Cerebellar nuclear complex (tissue), 1 donor: ENCODE data around the gene PIP5K1B.
A peak's percentile ranks its signal among the peaks of the same experiment; 100 is the strongest.
"Not testable (repeated sequence)": the region's sequence is repeated elsewhere in the genome, so short reads cannot be mapped to it uniquely, and the experiment has no call there.

Source experiments
- DNase-seq, 2 experiments: peaks; one replicate each; lab custom pipeline; 2025; lab: John Stamatoyannopoulos, UW

Gene PIP5K1B

GRCh38 chr9:68704814-68705530 lies at the start of gene PIP5K1B:
TSS of gene PIP5K1B (plus strand) at chr9:68705240. CDS start at chr9:68822615, 117,375 bp downstream.
- peak in 1 of 2 experiments; percentile 6 for DNase-seq

- DNase-seq, result no peak
Measured at GRCh38 chr9:68664036-68664435, 41.0 kb upstream of the PIP5K1B start.

- DNase-seq, result no peak
Measured at GRCh38 chr9:68668127-68668526, 36.9 kb upstream of the PIP5K1B start.

- DNase-seq, result no peak
Measured at GRCh38 chr9:68669218-68669617, 35.8 kb upstream of the PIP5K1B start.

- DNase-seq, result no peak
Measured at GRCh38 chr9:68672215-68672614, 32.8 kb upstream of the PIP5K1B start.

GRCh38 chr9:68672625-68673024 lies 32.4 kb upstream of the PIP5K1B start:
- no peak for DNase-seq

- no peak for DNase-seq
Measured at GRCh38 chr9:68678430-68678829, 26.6 kb upstream of the PIP5K1B start.

- DNase-seq, result no peak
Measured at GRCh38 chr9:68683433-68683832, 21.6 kb upstream of the PIP5K1B start.

- DNase-seq, result no peak
Measured at GRCh38 chr9:68685213-68685612, 19.8 kb upstream of the PIP5K1B start.

GRCh38 chr9:68685770-68686169 lies 19.3 kb upstream of the PIP5K1B start:
- no peak for DNase-seq

GRCh38 chr9:68690088-68690487 lies 15.0 kb upstream of the PIP5K1B start:
- no peak for DNase-seq

GRCh38 chr9:68692519-68692918 lies 12.5 kb upstream of the PIP5K1B start:
- DNase-seq, result no peak

GRCh38 chr9:68694125-68694524 lies 10.9 kb upstream of the PIP5K1B start:
- no peak for DNase-seq

GRCh38 chr9:68697851-68698250 lies 7.2 kb upstream of the PIP5K1B start:
- no peak for DNase-seq

GRCh38 chr9:68698943-68699509 lies 6.0 kb upstream of the PIP5K1B start:
- no peak for DNase-seq

GRCh38 chr9:68699625-68700024 lies 5.4 kb upstream of the PIP5K1B start:
- not testable (repeated sequence) for DNase-seq

GRCh38 chr9:68702493-68702892 lies 2.5 kb upstream of the PIP5K1B start:
- no peak for DNase-seq

- no peak for DNase-seq
Measured at GRCh38 chr9:68703672-68704071, 1.4 kb upstream of the PIP5K1B start.

- DNase-seq, result peak in 1 of 2 experiments; percentile 7
Measured at GRCh38 chr9:68704498-68704813, 584 bp upstream of the PIP5K1B start.

- peak in 1 of 2 experiments; percentile 5 for DNase-seq
Measured at GRCh38 chr9:68705531-68706362, 707 bp downstream of the PIP5K1B start.

- peak in 1 of 2 experiments; percentile 15 for DNase-seq
Measured at GRCh38 chr9:68706363-68707201, 1.5 kb downstream of the PIP5K1B start.
